Pulmonary artery endothelial cell (primary cell): ENCODE data around the gene RNF39. TPM values are rescaled to one million over a fixed set of nuclear protein-coding genes. Genes with fewer than 3 reads are reported as not detected.
"Not testable (repeated sequence)": the region's sequence is repeated elsewhere in the genome, so short reads cannot be mapped to it uniquely, and the experiment has no call there.

Experiments
- DNase-seq: peaks from one replicate; pipeline ENCODE4 v3.0.0-alpha.2; 2011; ENCODE audit warnings: low read depth, low spot score
- total RNA-seq: library from RNA; depleted of rRNA; stranded (reverse); fragments of >200 nt; gene quantifications from 2 replicates; pipeline ENCODE4 v1.2.3, GENCODE V29; 2014

The RNF39 gene
- not detected in 2 replicates for total RNA-seq

GRCh38 chr6:30075094-30075789, at the start of gene RNF39:
TSS of gene RNF39 (minus strand) at chr6:30075769. CDS start at chr6:30075585, 184 bp downstream.
- DNase-seq, result no peak

- no peak for DNase-seq
Observed at GRCh38 chr6:30122515-30122914, 46.9 kb upstream of the RNF39 start.

GRCh38 chr6:30121446-30122366, 46.1 kb upstream of the RNF39 start:
- no peak for DNase-seq

- DNase-seq, result not testable (repeated sequence)
Observed at GRCh38 chr6:30118691-30119090, 43.1 kb upstream of the RNF39 start.

- DNase-seq, result no peak
Observed at GRCh38 chr6:30116724-30117123, 41.2 kb upstream of the RNF39 start.

- DNase-seq, result no peak
Observed at GRCh38 chr6:30113841-30114240, 38.3 kb upstream of the RNF39 start.

GRCh38 chr6:30113003-30113759, 37.6 kb upstream of the RNF39 start, which contains the start of gene TRIM31:
TSS of gene TRIM31 (minus strand) at chr6:30113090. CDS start at chr6:30112805, 285 bp downstream.
- DNase-seq, result no peak

- no peak for DNase-seq
Observed at GRCh38 chr6:30112402-30112994, 36.9 kb upstream of the RNF39 start.

GRCh38 chr6:30111266-30111856, 35.8 kb upstream of the RNF39 start:
- no peak for DNase-seq

- DNase-seq, result no peak
Observed at GRCh38 chr6:30104661-30105060, 29.1 kb upstream of the RNF39 start.

- no peak for DNase-seq
Observed at GRCh38 chr6:30103872-30104179, 28.3 kb upstream of the RNF39 start.

GRCh38 chr6:30102970-30103871, 27.7 kb upstream of the RNF39 start:
- DNase-seq, result peak; percentile 54

GRCh38 chr6:30102414-30102969, 26.9 kb upstream of the RNF39 start:
- DNase-seq, result no peak

- peak; percentile 36 for DNase-seq
Observed at GRCh38 chr6:30101444-30102413, 26.2 kb upstream of the RNF39 start.

- DNase-seq, result no peak
Observed at GRCh38 chr6:30100585-30101443, 25.2 kb upstream of the RNF39 start.

GRCh38 chr6:30100154-30100553, 24.6 kb upstream of the RNF39 start:
- DNase-seq, result no peak
